Ishikawa (cell line): ENCODE data around the gene SDC4.

Experiments
- CEBPB ChIP-seq: IDR thresholded peaks from 2 replicates; pipeline ENCODE4 v1.6.1; 2012
- CREB1 ChIP-seq: IDR thresholded peaks from 2 replicates; pipeline ENCODE4 v1.6.1; 2012; ENCODE audit warnings: low read depth
- EGR1 ChIP-seq: IDR thresholded peaks from 2 replicates; pipeline ENCODE4 v1.6.1; 2012
- EP300 ChIP-seq: IDR thresholded peaks from 2 replicates; pipeline ENCODE4 v1.6.1; 2012; ENCODE audit warnings: borderline replicate concordance
- FOXM1 ChIP-seq: IDR thresholded peaks from 2 replicates; pipeline ENCODE4 v1.6.1; 2012; ENCODE audit warnings: low read depth, borderline replicate concordance
- NFIC ChIP-seq: IDR thresholded peaks from 2 replicates; pipeline ENCODE4 v1.6.1; 2012
- RAD21 ChIP-seq: IDR thresholded peaks from 2 replicates; pipeline ENCODE4 v1.6.1; 2012; ENCODE audit warnings: low read depth
- TAF1 ChIP-seq: IDR thresholded peaks from 2 replicates; pipeline ENCODE4 v1.6.1; 2012; ENCODE audit warnings: low read depth, mild to moderate bottlenecking
- TCF12 ChIP-seq: IDR thresholded peaks from 2 replicates; pipeline ENCODE4 v1.6.1; 2012; ENCODE audit warnings: low read depth
- TEAD4 ChIP-seq: IDR thresholded peaks from 2 replicates; pipeline ENCODE4 v1.6.1; 2012
- YY1 ChIP-seq: IDR thresholded peaks from 2 replicates; pipeline ENCODE4 v1.6.1; 2012; ENCODE audit warnings: low read depth
- ZBTB7A ChIP-seq: IDR thresholded peaks from 2 replicates; pipeline ENCODE4 v1.6.1; 2012; ENCODE audit warnings: low read depth
- TF ChIP-seq, protein P1 (sequence below): IDR thresholded peaks from 2 replicates; pipeline ENCODE4 v1.6.1; 2012; ENCODE audit warnings: low read depth, mild to moderate bottlenecking
- TF ChIP-seq, protein P2 (sequence below): IDR thresholded peaks from 2 replicates; pipeline ENCODE4 v1.6.1; 2012
- TF ChIP-seq, protein P3 (sequence below): IDR thresholded peaks from 2 replicates; pipeline ENCODE4 v1.6.1; 2012

Gene SDC4

DNA sequence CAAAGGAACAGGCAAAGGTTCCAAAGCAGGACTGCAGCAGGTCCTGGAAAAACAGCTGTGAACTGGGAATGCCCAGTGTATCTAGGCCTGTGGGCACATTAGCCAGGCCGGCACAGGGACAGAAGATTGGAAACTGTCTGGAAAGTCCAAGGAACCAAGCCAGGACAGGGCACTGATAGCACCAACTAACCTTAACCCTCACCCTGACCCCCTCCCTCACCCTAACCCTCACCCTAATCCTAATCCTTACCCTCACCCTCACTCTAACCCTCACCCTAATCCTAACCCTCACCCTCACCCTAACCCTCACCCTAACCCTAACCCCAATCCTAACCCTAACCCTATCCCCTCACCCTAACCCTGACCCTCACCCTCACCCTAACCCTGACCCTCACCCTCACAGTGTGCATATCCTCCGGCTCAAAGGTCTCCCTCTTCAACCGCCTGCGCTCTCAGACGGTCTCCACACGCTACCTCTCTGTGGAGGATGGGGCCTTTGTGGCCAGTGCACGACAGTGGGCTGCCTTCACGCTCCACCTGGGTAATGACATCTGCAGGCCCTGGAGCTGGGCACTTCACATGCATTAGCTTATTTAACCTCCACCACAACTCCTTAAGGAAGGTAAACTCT, 35.0 kb downstream of the SDC4 start:
- no peak for TF ChIP-seq ZBTB7A
- TF ChIP-seq, protein P1, sequence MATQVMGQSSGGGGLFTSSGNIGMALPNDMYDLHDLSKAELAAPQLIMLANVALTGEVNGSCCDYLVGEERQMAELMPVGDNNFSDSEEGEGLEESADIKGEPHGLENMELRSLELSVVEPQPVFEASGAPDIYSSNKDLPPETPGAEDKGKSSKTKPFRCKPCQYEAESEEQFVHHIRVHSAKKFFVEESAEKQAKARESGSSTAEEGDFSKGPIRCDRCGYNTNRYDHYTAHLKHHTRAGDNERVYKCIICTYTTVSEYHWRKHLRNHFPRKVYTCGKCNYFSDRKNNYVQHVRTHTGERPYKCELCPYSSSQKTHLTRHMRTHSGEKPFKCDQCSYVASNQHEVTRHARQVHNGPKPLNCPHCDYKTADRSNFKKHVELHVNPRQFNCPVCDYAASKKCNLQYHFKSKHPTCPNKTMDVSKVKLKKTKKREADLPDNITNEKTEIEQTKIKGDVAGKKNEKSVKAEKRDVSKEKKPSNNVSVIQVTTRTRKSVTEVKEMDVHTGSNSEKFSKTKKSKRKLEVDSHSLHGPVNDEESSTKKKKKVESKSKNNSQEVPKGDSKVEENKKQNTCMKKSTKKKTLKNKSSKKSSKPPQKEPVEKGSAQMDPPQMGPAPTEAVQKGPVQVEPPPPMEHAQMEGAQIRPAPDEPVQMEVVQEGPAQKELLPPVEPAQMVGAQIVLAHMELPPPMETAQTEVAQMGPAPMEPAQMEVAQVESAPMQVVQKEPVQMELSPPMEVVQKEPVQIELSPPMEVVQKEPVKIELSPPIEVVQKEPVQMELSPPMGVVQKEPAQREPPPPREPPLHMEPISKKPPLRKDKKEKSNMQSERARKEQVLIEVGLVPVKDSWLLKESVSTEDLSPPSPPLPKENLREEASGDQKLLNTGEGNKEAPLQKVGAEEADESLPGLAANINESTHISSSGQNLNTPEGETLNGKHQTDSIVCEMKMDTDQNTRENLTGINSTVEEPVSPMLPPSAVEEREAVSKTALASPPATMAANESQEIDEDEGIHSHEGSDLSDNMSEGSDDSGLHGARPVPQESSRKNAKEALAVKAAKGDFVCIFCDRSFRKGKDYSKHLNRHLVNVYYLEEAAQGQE: no peak
- TF ChIP-seq, protein P2, sequence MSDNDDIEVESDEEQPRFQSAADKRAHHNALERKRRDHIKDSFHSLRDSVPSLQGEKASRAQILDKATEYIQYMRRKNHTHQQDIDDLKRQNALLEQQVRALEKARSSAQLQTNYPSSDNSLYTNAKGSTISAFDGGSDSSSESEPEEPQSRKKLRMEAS: no peak
- TF ChIP-seq EGR1: no peak
- TF ChIP-seq NFIC: no peak
- no peak for TF ChIP-seq YY1
- TF ChIP-seq, protein P3, sequence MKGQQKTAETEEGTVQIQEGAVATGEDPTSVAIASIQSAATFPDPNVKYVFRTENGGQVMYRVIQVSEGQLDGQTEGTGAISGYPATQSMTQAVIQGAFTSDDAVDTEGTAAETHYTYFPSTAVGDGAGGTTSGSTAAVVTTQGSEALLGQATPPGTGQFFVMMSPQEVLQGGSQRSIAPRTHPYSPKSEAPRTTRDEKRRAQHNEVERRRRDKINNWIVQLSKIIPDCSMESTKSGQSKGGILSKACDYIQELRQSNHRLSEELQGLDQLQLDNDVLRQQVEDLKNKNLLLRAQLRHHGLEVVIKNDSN: no peak
- no peak for TF ChIP-seq TCF12
- TF ChIP-seq EP300: no peak
- TF ChIP-seq TEAD4: no peak
- no peak for TF ChIP-seq FOXM1

DNA sequence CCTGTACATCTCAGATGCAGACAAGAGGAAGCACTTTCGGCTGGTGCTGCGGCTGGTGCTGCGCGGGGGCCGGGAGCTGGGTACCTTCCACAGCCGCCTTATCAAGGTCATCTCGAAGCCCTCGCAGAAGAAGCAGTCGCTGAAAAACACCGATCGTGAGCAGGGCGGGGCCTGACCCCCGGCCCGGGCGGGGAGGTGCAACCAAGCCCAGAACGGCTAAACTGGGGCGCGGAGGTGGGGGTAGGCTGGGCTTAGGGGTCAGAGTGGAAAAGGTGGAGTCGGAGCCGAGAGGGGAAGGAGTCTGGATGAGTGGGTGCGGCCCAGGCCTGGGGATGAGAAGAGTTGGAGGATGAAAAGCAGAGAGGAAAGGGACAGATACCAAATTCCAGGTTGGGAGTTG, 36.0 kb downstream of the SDC4 start:
- no peak for TF ChIP-seq TEAD4

DNA sequence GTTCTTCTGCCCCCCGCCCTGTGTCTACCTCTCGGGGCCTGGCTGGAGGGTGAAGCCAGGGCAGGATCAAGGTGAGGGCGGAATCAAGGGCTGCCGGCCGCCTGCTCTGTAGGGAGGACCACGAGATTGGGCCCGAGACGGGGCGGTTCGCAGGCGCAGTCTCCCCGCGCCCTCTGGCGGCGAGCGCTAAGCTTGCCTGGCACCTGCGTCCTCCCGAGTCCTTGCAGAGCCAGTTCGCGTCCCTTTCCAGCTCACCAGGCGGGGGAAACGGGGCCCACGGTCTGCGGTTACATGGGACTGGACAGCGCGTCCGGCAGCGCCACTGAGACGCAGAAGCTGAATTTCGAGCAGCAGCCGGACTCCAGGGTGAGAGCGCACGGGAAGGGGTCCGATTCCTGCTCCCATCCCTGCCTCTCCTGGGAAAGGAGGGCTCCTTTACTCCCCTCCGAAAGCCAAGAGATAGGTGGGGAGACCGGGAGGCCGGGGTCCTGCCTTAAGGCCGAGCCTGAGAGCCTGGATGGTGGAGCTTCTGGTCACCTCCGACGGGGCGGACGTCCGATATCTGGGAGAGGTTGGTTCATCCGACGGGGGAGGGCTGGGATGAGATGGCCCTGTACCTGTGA, 36.5 kb downstream of the SDC4 start:
- TF ChIP-seq CREB1 (no peak), CEBPB (no peak), YY1 (no peak), EGR1 (no peak), EP300 (no peak), RAD21 (peak; percentile 66), ZBTB7A (no peak)
- TF ChIP-seq, protein P1: no peak

DNA sequence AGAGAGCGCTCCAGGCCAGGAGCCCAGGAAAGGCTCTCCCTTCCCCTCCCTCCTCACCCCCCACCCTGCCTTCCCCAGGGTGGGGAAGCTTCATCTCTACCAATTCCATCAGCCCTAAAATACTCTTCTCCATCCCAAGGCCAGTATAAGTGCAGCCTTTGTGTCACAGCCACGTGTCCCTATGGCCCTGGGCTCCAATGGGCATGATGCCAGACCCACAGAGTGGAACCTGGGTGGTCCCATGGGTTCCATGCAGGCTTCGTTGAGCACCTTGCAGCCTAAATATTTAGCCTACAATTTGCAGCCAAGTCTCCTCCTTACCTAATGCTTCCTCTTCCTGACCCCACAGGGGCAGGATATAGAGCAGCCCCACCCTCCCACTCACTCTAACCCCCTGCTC, 39.1 kb downstream of the SDC4 start:
- TF ChIP-seq FOXM1 (no peak), NFIC (no peak), TCF12 (no peak), ZBTB7A (no peak), CREB1 (no peak), TAF1 (no peak), YY1 (no peak), TEAD4 (no peak), CEBPB (no peak), RAD21 (no peak), EP300 (no peak), EGR1 (no peak)
- TF ChIP-seq, protein P3: no peak
- TF ChIP-seq, protein P1: no peak
- TF ChIP-seq, protein P2: no peak
